HG02884 (cell line): ENCODE measurements around the gene OR4P4.

Experiments used
- ATAC-seq: cut with Tn5 transposase; IDR thresholded peaks from one replicate; pipeline ENCODE4 v1.9.1; 2021; ENCODE audit warnings: mild to moderate bottlenecking, moderate library complexity; ENCODE audit not compliant: unreplicated experiment

The OR4P4 gene

GRCh38 chr11:55634813-55635212 is at the start of gene OR4P4:
Gene OR4P4, plus strand, starts transcription at chr11:55635113.
- ATAC-seq: no peak

GRCh38 chr11:55607545-55607944 is 27.4 kb upstream of the OR4P4 start, which contains the start of gene OR4C11:
Gene OR4C11, minus strand, starts transcription at chr11:55607645. Its CDS starts 3,272 bp downstream, at chr11:55604373.
- no peak for ATAC-seq

DNA sequence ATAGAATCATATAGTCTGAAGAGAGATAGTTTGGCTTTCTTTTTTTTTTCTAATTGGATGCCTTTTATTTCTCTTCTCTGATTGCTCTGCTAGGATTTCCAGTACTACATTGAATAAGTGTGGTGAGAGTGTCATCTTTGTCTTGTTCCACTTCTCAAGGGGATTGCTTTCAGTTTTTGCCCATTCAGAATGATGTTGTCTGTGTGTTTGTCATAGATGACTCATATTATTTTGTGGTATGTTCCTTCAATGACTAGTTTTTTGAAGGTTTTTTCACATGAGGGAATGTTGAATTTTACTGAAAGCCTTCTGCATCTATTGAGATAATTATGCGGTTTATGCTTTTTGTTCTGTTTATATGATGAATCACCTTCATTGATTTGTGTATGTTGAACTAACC is 10.4 kb upstream of the OR4P4 start:
- ATAC-seq: no peak

DNA sequence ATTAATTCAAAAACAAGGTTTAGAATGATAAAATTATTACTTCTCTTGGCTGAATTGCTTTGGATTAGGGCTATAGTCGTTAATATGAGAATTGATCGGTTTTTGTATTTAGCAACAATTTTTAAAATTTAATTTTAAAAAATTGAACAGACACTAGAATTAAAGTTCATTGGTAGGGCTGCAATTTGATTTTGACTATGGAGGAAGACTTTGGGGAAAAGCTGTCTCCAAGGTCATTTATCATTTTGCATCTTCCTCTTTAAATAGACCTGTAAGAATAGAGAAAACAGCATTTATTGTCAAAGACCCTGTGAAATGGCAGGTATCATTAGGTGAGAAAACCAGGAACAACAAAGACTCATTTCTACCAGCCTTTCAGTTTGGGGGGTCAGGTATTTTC is 13.1 kb downstream of the OR4P4 start, which contains the start of gene OR4S2:
Gene OR4S2, plus strand, starts transcription at position 301 of the 400 bp plus-strand sequence. CDS start 2,577 bp downstream, outside the sequence.
- ATAC-seq: no peak

GRCh38 chr11:55652560-55652959 is 17.6 kb downstream of the OR4P4 start:
- ATAC-seq: no peak

- ATAC-seq: no peak
Observed at GRCh38 chr11:55655096-55655495, 20.2 kb downstream of the OR4P4 start.

GRCh38 chr11:55658031-55658573 is 23.2 kb downstream of the OR4P4 start:
- peak; percentile 97 for ATAC-seq

DNA sequence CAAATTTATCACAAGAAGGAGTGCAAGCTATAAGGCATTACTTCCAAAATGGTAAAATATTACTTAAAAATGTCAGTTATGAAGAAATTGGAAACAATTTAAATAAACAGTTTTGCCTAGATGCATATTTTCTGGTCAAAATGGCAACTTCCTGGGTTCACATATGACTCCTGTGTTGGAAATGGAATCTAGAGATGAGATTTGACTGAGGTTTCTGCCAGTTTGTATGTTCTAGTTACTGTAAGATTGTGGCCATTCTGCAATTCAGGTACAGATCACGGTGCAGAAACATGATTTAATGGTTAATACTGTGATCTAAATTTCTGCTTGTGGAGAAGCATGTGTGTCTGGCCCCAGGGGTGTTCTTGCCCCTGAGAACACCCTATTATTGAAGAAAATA is 23.7 kb downstream of the OR4P4 start:
- peak; percentile 6 for ATAC-seq

DNA sequence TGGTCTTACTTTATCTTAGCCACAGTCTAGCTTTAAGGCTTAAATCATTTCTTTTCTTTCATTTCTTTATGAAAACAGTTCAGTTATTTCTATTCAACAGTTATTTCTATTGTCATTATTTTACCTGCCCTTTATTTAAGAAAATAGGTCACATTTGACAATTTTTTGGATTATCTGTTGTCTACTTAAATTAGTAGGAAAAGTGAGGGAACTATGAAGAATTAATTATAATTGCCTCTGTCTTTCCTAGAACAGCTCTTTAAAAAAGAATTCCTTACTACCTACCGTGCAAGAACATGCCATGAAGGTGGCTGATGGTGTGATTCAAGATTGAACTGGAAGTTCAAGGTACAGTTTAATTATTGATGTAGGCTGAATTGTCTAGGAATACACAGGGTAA is 27.0 kb downstream of the OR4P4 start, which contains the start of gene OR4C6:
Gene OR4C6, plus strand, starts transcription at position 301 of the 400 bp plus-strand sequence. CDS start 2,966 bp downstream, outside the sequence.
- ATAC-seq: no peak

- no peak for ATAC-seq
Observed at GRCh38 chr11:55669376-55669775, 34.5 kb downstream of the OR4P4 start.

DNA sequence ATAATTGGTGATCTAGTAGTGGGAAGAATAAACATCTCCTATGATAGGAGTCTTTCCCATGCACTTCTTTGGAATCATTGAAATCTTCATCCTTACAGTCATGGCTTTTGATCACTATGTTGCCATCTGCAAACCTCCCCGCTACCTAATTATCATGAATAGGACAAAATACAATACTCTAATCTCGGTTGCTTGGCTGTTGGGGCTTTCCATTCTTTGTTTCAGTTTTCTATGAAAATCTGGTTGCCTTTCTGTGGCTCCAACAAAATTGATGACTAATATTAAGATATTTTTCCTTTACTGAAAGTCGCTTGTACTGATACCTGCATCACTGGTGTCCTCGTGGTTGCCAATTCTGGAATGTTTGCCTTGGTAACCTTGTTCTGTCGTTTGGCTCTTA is 38.9 kb downstream of the OR4P4 start:
- ATAC-seq: no peak
